OCI-LY3 (cell line): ENCODE measurements around the gene LHX4.

Experiments
- H2AFZ ChIP-seq: fragments of 200-600, 300-600 bp; shearing (Covaris generic); 2 replicates; pipeline ENCODE4 v1.6.0; 2014; ENCODE audit warnings: antibody characterized with exemption, low read depth, low read length
- H3K27ac ChIP-seq: fragments of 200-600, 300-600 bp; sonication (generic); 2 replicates; pipeline ENCODE4 v1.5.1; 2014; ENCODE audit warnings: mild to moderate bottlenecking, low read length, moderate library complexity, mixed read lengths
- H3K27me3 ChIP-seq: fragments of 200-600, 300-600 bp; sonication (generic); 2 replicates; pipeline ENCODE4 v1.6.1; 2014; ENCODE audit warnings: low read depth, low read length, mixed read lengths
- H3K36me3 ChIP-seq: fragments of 200-600, 300-600 bp; sonication (generic); replicated peaks from 2 replicates; pipeline ENCODE3; 2014; ENCODE audit warnings: low read depth, low read length, mixed read lengths
- H3K4me1 ChIP-seq: fragments of 300-600, 200-600 bp; sonication (generic); 2 replicates; pipeline ENCODE4 v1.6.1; 2014; ENCODE audit warnings: low read length, mixed read lengths
- H3K4me2 ChIP-seq: fragments of 200-600, 300-600 bp; sonication (generic); 2 replicates; pipeline ENCODE4 v1.6.1; 2014; ENCODE audit warnings: low read length, mixed read lengths
- H3K4me3 ChIP-seq: fragments of 300-600, 200-600 bp; sonication (generic); 2 replicates; pipeline ENCODE4 v1.5.1; 2014; ENCODE audit warnings: antibody characterized with exemption, mild to moderate bottlenecking, low read length, moderate library complexity
- H3K79me2 ChIP-seq: fragments of 300-600, 200-600 bp; shearing (Covaris generic); 2 replicates; pipeline ENCODE4 v1.6.1; 2014; ENCODE audit warnings: mild to moderate bottlenecking, low read length, mixed read lengths
- H3K9ac ChIP-seq: fragments of 300-600, 200-600 bp; shearing (Covaris generic); 2 replicates; pipeline ENCODE4 v1.6.0; 2014; ENCODE audit warnings: mild to moderate bottlenecking, low read length, moderate library complexity
- H3K9me3 ChIP-seq: fragments of 200-600, 300-600 bp; shearing (Covaris generic); 2 replicates; pipeline ENCODE4 v1.6.1; 2014; ENCODE audit warnings: low read length, mixed read lengths; ENCODE audit not compliant: insufficient read depth
- H4K20me1 ChIP-seq: fragments of 200-600, 300-600 bp; sonication (generic); 2 replicates; pipeline ENCODE4 v1.6.1; 2016; ENCODE audit warnings: low read length, mixed read lengths; ENCODE audit not compliant: insufficient read depth
- EZH2phosphoT487 ChIP-seq: fragments of 200-600 bp; shearing (Covaris generic); IDR thresholded peaks from 2 replicates; pipeline ENCODE4 v1.6.1; 2018; ENCODE audit warnings: antibody characterized with exemption, mixed run types, low read depth
- TF ChIP-seq, protein P1 (sequence below): fragments of 200-600, 300-600 bp; sonication (generic); IDR thresholded peaks from 2 replicates; pipeline ENCODE4 v1.5.1; 2014; ENCODE audit warnings: antibody characterized with exemption, low read length, low read depth

LHX4 gene

DNA sequence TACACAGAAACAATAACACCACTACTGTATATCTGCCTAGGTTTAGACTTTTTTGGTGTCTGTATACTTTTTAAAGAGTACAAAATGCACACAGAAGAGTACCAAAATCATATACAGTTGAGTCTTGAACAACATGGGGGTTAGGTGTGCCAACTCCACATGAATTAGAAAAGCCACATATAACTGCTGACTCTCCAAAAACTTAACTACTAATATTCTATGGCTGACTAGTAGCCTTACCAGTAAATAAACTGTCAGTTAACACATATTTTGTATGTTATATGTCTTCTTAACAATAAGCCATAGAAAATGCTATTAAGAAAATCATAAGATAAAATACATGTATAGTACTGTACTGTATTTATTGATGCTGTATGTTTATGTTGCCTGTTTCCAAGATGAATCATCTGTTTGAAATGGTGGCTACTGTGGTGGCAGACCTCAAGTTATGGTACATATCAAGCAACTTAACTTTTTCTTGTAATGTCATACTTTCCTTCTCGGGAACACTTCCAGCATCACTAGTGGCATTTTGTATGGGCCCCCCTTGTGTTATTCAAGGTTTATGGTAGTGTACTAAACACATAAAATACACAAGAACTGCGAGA lies 71.2 kb downstream of the LHX4 start:
- Histone ChIP-seq H3K36me3 (peaks cover under 1% of the 10 kb centered on the region), H3K4me1 (no peaks in the 10 kb centered on the region), H3K27ac (no peak overlapping the region), H3K27me3 (no peaks in the 10 kb centered on the region), H3K9me3 (no peaks in the 10 kb centered on the region), H2AFZ (no peak overlapping the region), H3K4me3 (no peak overlapping the region), H3K9ac (no peak overlapping the region), H3K4me2 (no peak overlapping the region), H3K79me2 (no peaks in the 10 kb centered on the region), H4K20me1 (no peaks in the 10 kb centered on the region)
- TF ChIP-seq EZH2phosphoT487, result no peak
- TF ChIP-seq, protein P1, sequence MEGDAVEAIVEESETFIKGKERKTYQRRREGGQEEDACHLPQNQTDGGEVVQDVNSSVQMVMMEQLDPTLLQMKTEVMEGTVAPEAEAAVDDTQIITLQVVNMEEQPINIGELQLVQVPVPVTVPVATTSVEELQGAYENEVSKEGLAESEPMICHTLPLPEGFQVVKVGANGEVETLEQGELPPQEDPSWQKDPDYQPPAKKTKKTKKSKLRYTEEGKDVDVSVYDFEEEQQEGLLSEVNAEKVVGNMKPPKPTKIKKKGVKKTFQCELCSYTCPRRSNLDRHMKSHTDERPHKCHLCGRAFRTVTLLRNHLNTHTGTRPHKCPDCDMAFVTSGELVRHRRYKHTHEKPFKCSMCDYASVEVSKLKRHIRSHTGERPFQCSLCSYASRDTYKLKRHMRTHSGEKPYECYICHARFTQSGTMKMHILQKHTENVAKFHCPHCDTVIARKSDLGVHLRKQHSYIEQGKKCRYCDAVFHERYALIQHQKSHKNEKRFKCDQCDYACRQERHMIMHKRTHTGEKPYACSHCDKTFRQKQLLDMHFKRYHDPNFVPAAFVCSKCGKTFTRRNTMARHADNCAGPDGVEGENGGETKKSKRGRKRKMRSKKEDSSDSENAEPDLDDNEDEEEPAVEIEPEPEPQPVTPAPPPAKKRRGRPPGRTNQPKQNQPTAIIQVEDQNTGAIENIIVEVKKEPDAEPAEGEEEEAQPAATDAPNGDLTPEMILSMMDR, result no peak

DNA sequence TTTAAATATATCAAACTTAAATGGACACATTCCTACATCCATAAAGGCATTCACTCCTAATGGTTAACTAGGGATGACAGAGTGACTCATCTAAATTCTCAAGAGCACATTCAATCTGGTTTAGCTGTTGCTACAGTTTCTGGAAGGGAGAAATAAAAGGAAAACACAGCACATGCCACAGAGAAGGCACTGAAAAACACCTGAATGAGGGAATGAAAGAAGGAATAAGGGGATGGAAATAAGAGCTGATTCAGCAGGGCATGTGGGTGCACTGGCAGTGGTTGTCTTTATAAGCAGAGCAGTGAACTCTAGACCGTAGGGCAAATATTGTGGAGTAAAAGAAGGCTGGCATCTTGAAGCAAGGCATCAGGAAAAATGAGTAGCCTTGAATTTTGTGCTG lies 79.3 kb downstream of the LHX4 start:
- Histone ChIP-seq H3K27ac (no peak overlapping the region), H2AFZ (no peak overlapping the region), H3K4me1 (no peaks in the 10 kb centered on the region), H4K20me1 (no peaks in the 10 kb centered on the region), H3K4me2 (no peak overlapping the region), H3K36me3 (peaks cover 7% of the 10 kb centered on the region), H3K79me2 (no peaks in the 10 kb centered on the region), H3K4me3 (no peak overlapping the region), H3K27me3 (no peaks in the 10 kb centered on the region), H3K9ac (no peak overlapping the region), H3K9me3 (no peaks in the 10 kb centered on the region)
- no peak for TF ChIP-seq EZH2phosphoT487
- TF ChIP-seq, protein P1, result no peak

DNA sequence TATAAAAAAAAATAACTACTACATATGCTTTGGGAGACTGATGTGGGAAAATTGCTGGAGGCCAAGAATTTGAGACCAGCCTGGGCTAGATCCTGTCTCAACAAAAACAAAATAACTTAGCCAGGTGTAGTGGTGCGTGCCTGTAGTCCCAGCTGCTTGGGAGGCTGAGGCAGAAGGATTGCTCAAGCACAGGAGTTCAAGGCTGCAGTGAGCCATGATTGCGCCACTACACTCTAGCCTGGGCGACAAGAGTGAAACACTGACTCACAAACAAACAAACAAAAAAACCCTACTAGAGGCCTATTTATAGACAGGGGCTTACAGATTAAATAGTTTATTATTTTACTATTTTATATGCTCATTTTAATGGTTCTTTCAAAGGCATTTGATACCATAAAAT lies 80.0 kb downstream of the LHX4 start:
- H3K4me2 ChIP-seq, result no peak overlapping the region
- H3K27ac ChIP-seq, result no peak overlapping the region
- H3K4me1 ChIP-seq, result no peaks in the 10 kb centered on the region
- H3K9ac ChIP-seq, result no peak overlapping the region
- H4K20me1 ChIP-seq, result no peaks in the 10 kb centered on the region
- H3K79me2 ChIP-seq, result no peaks in the 10 kb centered on the region
- H3K9me3 ChIP-seq, result no peaks in the 10 kb centered on the region
- no peaks in the 10 kb centered on the region for H3K27me3 ChIP-seq
- no peak overlapping the region for H3K4me3 ChIP-seq
- no peak overlapping the region for H2AFZ ChIP-seq
- H3K36me3 ChIP-seq, result peaks cover 7% of the 10 kb centered on the region
- TF ChIP-seq EZH2phosphoT487, result no peak
- TF ChIP-seq, protein P1, result no peak

DNA sequence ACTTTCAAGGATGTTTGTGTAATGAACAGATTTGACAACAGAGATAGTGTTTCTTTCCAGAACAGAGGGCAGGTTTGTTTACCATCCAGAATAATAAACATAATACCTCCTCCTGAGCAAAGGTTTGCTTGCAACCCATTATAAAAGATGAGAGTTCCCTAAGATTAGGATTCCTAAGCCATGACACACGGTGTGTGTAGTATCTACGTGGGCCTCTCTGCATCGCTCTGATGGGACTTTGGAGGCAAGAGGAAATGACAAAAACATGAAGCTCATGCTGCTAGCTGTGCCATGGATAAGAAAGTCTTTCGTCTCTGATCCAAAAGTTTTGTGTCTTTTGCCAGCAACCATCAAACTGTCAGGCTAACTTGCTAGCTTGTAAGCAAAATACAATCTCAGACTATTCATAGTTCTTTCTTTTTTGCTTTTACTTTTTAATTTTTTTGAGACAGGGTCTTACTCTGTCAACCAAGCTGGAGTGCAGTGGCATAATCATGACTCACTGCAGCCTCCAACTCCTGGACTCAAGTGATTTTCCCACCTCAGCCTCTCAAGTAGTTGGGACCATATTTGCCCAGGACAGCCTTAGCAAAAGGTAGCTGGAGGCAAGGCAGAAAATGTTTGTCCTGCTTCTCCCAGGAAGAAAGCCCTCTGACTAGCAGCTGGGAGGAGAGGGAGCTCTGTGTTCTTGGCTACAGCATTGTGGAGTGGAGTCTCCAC lies 81.1 kb downstream of the LHX4 start:
- H3K4me2 ChIP-seq, result no peak overlapping the region

More for the DNA sequence above, 81.1 kb downstream of the LHX4 start:
- H3K4me1 ChIP-seq, result no peaks in the 10 kb centered on the region
- H3K9ac ChIP-seq, result no peak overlapping the region
- peaks cover 7% of the 10 kb centered on the region for H3K36me3 ChIP-seq
- no peak overlapping the region for H3K4me3 ChIP-seq
- H3K27me3 ChIP-seq, result no peaks in the 10 kb centered on the region
- no peaks in the 10 kb centered on the region for H3K9me3 ChIP-seq
- no peak overlapping the region for H2AFZ ChIP-seq
- TF ChIP-seq, protein P1, result no peak
- TF ChIP-seq EZH2phosphoT487, result no peak
- H3K27ac ChIP-seq, result no peak overlapping the region
- no peaks in the 10 kb centered on the region for H3K79me2 ChIP-seq
- no peaks in the 10 kb centered on the region for H4K20me1 ChIP-seq
